CD8-positive, alpha-beta memory T cell (primary cell): ENCODE results near the gene PADI1. TPM values are rescaled to one million over a fixed set of nuclear protein-coding genes. Genes with fewer than 3 reads are reported as not detected.
A peak's percentile ranks its signal among the peaks of the same experiment; 100 is the strongest.

Experiments
- CTCF ChIA-PET: fragments of 350-600 bp; sonication (Branson Sonifier 250); formaldehyde crosslinking; loops from one replicate; lab custom pipeline; 2021; ENCODE audit warnings: antibody characterized with exemption; lab: Charles Lee
- POLR2A ChIA-PET: fragments of 350-600 bp; sonication (Branson Sonifier 250); formaldehyde crosslinking; loops from one replicate; lab custom pipeline; 2021; ENCODE audit warnings: antibody characterized with exemption; lab: Charles Lee
- DNase-seq, 5 donors: peaks; one replicate each; pipeline versions ENCODE4 v3.0.0 to v3.0.0-alpha.2; 2020 to 2022; ENCODE audit warnings: mixed read lengths in 1 of 5
- H3K27ac ChIP-seq: one replicate; pipeline ENCODE4 v1.7.0; 2013; ENCODE audit warnings: low read depth, mild to moderate bottlenecking, low read length, moderate library complexity
- H3K27me3 ChIP-seq: 2 replicates; pipeline ENCODE4 v1.7.0; 2013; ENCODE audit warnings: low read length, mild to moderate bottlenecking; ENCODE audit not compliant: insufficient read depth, poor library complexity, severe bottlenecking
- H3K36me3 ChIP-seq: 2 replicates; pipeline ENCODE4 v1.7.0; 2013; ENCODE audit warnings: mild to moderate bottlenecking, low read length, moderate library complexity; ENCODE audit not compliant: insufficient read depth
- H3K4me1 ChIP-seq: 2 replicates; pipeline ENCODE4 v1.7.0; 2013; ENCODE audit warnings: mild to moderate bottlenecking, low read length, moderate library complexity; ENCODE audit not compliant: insufficient read depth
- H3K4me3 ChIP-seq: 2 replicates; pipeline ENCODE4 v1.7.0; 2013; ENCODE audit warnings: mild to moderate bottlenecking, low read length
- H3K9me3 ChIP-seq: 2 replicates; pipeline ENCODE4 v1.7.0; 2013; ENCODE audit warnings: mild to moderate bottlenecking, low read length
- H3K27ac Mint-ChIP-seq, 8 donors: one replicate each; pipeline ENCODE4 v1.8.0; 2020 to 2021; ENCODE audit warnings: mixed read lengths in 8 of 8, mild to moderate bottlenecking in 6 of 8, inconsistent platforms in 3 of 8, moderate library complexity in 3 of 8
- H3K27me3 Mint-ChIP-seq, 2 donors: one replicate each; pipeline ENCODE4 v1.8.0; 2020 to 2021; ENCODE audit warnings: mixed read lengths in 2 of 2, mild to moderate bottlenecking in 1 of 2, moderate library complexity in 1 of 2
- H3K36me3 Mint-ChIP-seq, 3 donors: one replicate each; pipeline ENCODE4 v1.8.0; 2020 to 2021; ENCODE audit warnings: mixed read lengths in 3 of 3, inconsistent platforms in 1 of 3, mild to moderate bottlenecking in 1 of 3
- H3K4me1 Mint-ChIP-seq, 3 donors: one replicate each; pipeline ENCODE4 v1.8.0; 2020 to 2021; ENCODE audit warnings: mixed read lengths in 3 of 3, inconsistent platforms in 1 of 3, mild to moderate bottlenecking in 1 of 3
- H3K4me3 Mint-ChIP-seq, 7 donors: one replicate each; pipeline ENCODE4 v1.8.0; 2020 to 2021; ENCODE audit warnings: mixed read lengths in 7 of 7, mild to moderate bottlenecking in 6 of 7, moderate library complexity in 4 of 7, inconsistent platforms in 2 of 7
- H3K9me3 Mint-ChIP-seq, 5 donors: one replicate each; pipeline ENCODE4 v1.8.0; 2020 to 2022; ENCODE audit warnings: mixed read lengths in 5 of 5, mild to moderate bottlenecking in 3 of 5, moderate library complexity in 2 of 5, inconsistent platforms in 1 of 5
- polyA plus RNA-seq: library from polyadenylated mRNA; unstranded; fragments of 300-500 nt; fragmentation: Illumina TruSeq; gene quantifications from one replicate; pipeline ENCODE4 v1.2.3, GENCODE V29; 2021
- total RNA-seq, 2 experiments: library from RNA; stranded (reverse); gene quantifications; one replicate each; pipeline ENCODE4 v1.2.3, GENCODE V29; 2021

Gene PADI1
- total and polyA plus RNA-seq, 3 experiments from 2014 or later: not detected

GRCh38 chr1:17216078-17216477 is 11.2 kb downstream of the PADI1 start:
- CTCF ChIA-PET: interaction anchor here (1.2 kb wide), 1 partner anchor 10 kb away, joined by 4 read pairs; no protein-coding TSS in a partner anchor
- H3K4me1 Mint-ChIP-seq: peaks cover 24 to 34% (median 26%) of the 10 kb centered on the region in 3 donors
- peaks cover 20% of the 10 kb centered on the region for H3K27me3 ChIP-seq

GRCh38 chr1:17217607-17218006 is 12.7 kb downstream of the PADI1 start:
- Mint-ChIP-seq H3K36me3 (no peaks in the 10 kb centered on the region), H3K4me3 (no peak overlapping the region), H3K4me1 (peaks cover 10 to 20% (median 19%) of the 10 kb centered on the region in 3 donors), H3K27me3 (peaks cover 28 to 45% of the 10 kb centered on the region in 2 donors), H3K27ac (no peak overlapping the region), H3K9me3 (peaks cover 0 to 2% (median 0%) of the 10 kb centered on the region in 5 donors)
- H3K36me3 ChIP-seq: no peaks in the 10 kb centered on the region
- POLR2A ChIA-PET: interaction anchor here (0.6 kb wide), 1 partner anchor 91 kb away, joined by 6 read pairs; no protein-coding TSS in a partner anchor
- peaks cover 20% of the 10 kb centered on the region for H3K4me1 ChIP-seq
- H3K27ac ChIP-seq: no peak overlapping the region
- DNase-seq: no peak
- CTCF ChIA-PET: no interaction called here
- H3K4me3 ChIP-seq: no peak overlapping the region
- peaks cover 11% of the 10 kb centered on the region for H3K27me3 ChIP-seq
- no peaks in the 10 kb centered on the region for H3K9me3 ChIP-seq

More at GRCh38 chr1:17216078-17216477, 11.2 kb downstream of the PADI1 start:
- Mint-ChIP-seq H3K4me3 (no peak overlapping the region), H3K27me3 (peaks cover 34 to 49% of the 10 kb centered on the region in 2 donors), H3K36me3 (no peaks in the 10 kb centered on the region), H3K9me3 (peaks cover 0 to 2% (median 0%) of the 10 kb centered on the region in 5 donors), H3K27ac (no peak overlapping the region)
- no peaks in the 10 kb centered on the region for H3K36me3 ChIP-seq
- DNase-seq: no peak
- no peak overlapping the region for H3K4me3 ChIP-seq
- POLR2A ChIA-PET: no interaction called here
- H3K9me3 ChIP-seq: no peaks in the 10 kb centered on the region
- H3K27ac ChIP-seq: no peak overlapping the region
- peaks cover 35% of the 10 kb centered on the region for H3K4me1 ChIP-seq

GRCh38 chr1:17218939-17219338 is 14.0 kb downstream of the PADI1 start:
- ChIA-PET CTCF (no interaction called here), POLR2A (no interaction called here)
- H3K36me3 ChIP-seq: no peaks in the 10 kb centered on the region
- no peaks in the 10 kb centered on the region for H3K9me3 ChIP-seq
- Mint-ChIP-seq H3K27me3 (peaks cover 21 to 34% of the 10 kb centered on the region in 2 donors), H3K36me3 (no peaks in the 10 kb centered on the region), H3K27ac (no peak overlapping the region), H3K4me3 (no peak overlapping the region), H3K4me1 (peaks cover 0 to 7% (median 6%) of the 10 kb centered on the region in 3 donors), H3K9me3 (no peaks in the 10 kb centered on the region)
- H3K27ac ChIP-seq: no peak overlapping the region
- H3K4me3 ChIP-seq: no peak overlapping the region
- no peaks in the 10 kb centered on the region for H3K27me3 ChIP-seq
- no peak for DNase-seq
- H3K4me1 ChIP-seq: peaks cover 6% of the 10 kb centered on the region

- Histone ChIP-seq H3K4me1 (no peaks in the 10 kb centered on the region), H3K4me3 (no peak overlapping the region), H3K36me3 (no peaks in the 10 kb centered on the region), H3K27me3 (no peaks in the 10 kb centered on the region), H3K9me3 (no peaks in the 10 kb centered on the region), H3K27ac (no peak overlapping the region)
- no peaks in the 10 kb centered on the region for H3K36me3 Mint-ChIP-seq
- no peak overlapping the region for H3K27ac Mint-ChIP-seq
- H3K4me3 Mint-ChIP-seq: no peak overlapping the region
- POLR2A ChIA-PET: no interaction called here
- peaks cover 0 to under 1% (median 0%) of the 10 kb centered on the region in 3 donors for H3K4me1 Mint-ChIP-seq
- peaks cover 12 to 21% of the 10 kb centered on the region in 2 donors for H3K27me3 Mint-ChIP-seq
- CTCF ChIA-PET: no interaction called here
- H3K9me3 Mint-ChIP-seq: no peaks in the 10 kb centered on the region
- DNase-seq: no peak
Measured at GRCh38 chr1:17220287-17220686, 15.4 kb downstream of the PADI1 start.

GRCh38 chr1:17222557-17222956 is 17.6 kb downstream of the PADI1 start:
- H3K36me3 Mint-ChIP-seq: no peaks in the 10 kb centered on the region
- Histone ChIP-seq H3K9me3 (no peaks in the 10 kb centered on the region), H3K4me1 (no peaks in the 10 kb centered on the region), H3K27me3 (no peaks in the 10 kb centered on the region), H3K27ac (no peak overlapping the region), H3K36me3 (no peaks in the 10 kb centered on the region), H3K4me3 (no peak overlapping the region)
- no peak overlapping the region for H3K4me3 Mint-ChIP-seq
- no peak for DNase-seq
- H3K27ac Mint-ChIP-seq: no peak overlapping the region
- peaks cover 7 to 8% of the 10 kb centered on the region in 2 donors for H3K27me3 Mint-ChIP-seq
- no peaks in the 10 kb centered on the region for H3K9me3 Mint-ChIP-seq
- ChIA-PET CTCF (interaction anchor here (1.2 kb wide), 1 partner anchor 97 kb away, joined by 4 read pairs; no protein-coding TSS in a partner anchor), POLR2A (no interaction called here)
- H3K4me1 Mint-ChIP-seq: no peaks in the 10 kb centered on the region

- H3K9me3 ChIP-seq: no peaks in the 10 kb centered on the region
- peaks cover 5 to 7% of the 10 kb centered on the region in 2 donors for H3K27me3 Mint-ChIP-seq
- no peaks in the 10 kb centered on the region for H3K4me1 Mint-ChIP-seq
- H3K36me3 ChIP-seq: no peaks in the 10 kb centered on the region
- no peak overlapping the region for H3K4me3 Mint-ChIP-seq
- DNase-seq: no peak
- CTCF ChIA-PET: interaction anchor here (2.0 kb wide), 1 partner anchor 12 kb away, joined by 6 read pairs; no protein-coding TSS in a partner anchor
- H3K36me3 Mint-ChIP-seq: no peaks in the 10 kb centered on the region
- H3K4me3 ChIP-seq: no peak overlapping the region
- no peaks in the 10 kb centered on the region for H3K27me3 ChIP-seq
- no peaks in the 10 kb centered on the region for H3K9me3 Mint-ChIP-seq
- H3K27ac Mint-ChIP-seq: no peak overlapping the region
- POLR2A ChIA-PET: no interaction called here
- H3K4me1 ChIP-seq: no peaks in the 10 kb centered on the region
- H3K27ac ChIP-seq: no peak overlapping the region
Measured at GRCh38 chr1:17224434-17224833, 19.5 kb downstream of the PADI1 start.

- Histone ChIP-seq H3K36me3 (no peaks in the 10 kb centered on the region), H3K4me1 (no peaks in the 10 kb centered on the region), H3K9me3 (no peaks in the 10 kb centered on the region), H3K27ac (no peak overlapping the region), H3K4me3 (no peak overlapping the region), H3K27me3 (no peaks in the 10 kb centered on the region)
- Mint-ChIP-seq H3K36me3 (no peaks in the 10 kb centered on the region), H3K9me3 (no peaks in the 10 kb centered on the region), H3K4me1 (no peaks in the 10 kb centered on the region), H3K27me3 (peaks cover 5 to 7% of the 10 kb centered on the region in 2 donors), H3K27ac (no peak overlapping the region), H3K4me3 (no peak overlapping the region)
- CTCF ChIA-PET: interaction anchor here (1.6 to 2.0 kb wide), 2 partner anchors 9 to 12 kb away, joined by 4 to 6 read pairs; no protein-coding TSS in a partner anchor
- no peak for DNase-seq
- POLR2A ChIA-PET: no interaction called here
Measured at GRCh38 chr1:17225140-17225539, 20.2 kb downstream of the PADI1 start.

- ChIA-PET CTCF (no interaction called here), POLR2A (no interaction called here)
- peaks cover 3 to 6% of the 10 kb centered on the region in 2 donors for H3K27me3 Mint-ChIP-seq
- H3K9me3 ChIP-seq: no peaks in the 10 kb centered on the region
- H3K4me3 Mint-ChIP-seq: no peak overlapping the region
- H3K36me3 Mint-ChIP-seq: no peaks in the 10 kb centered on the region
- H3K4me1 ChIP-seq: no peaks in the 10 kb centered on the region
- no peak for DNase-seq
- H3K36me3 ChIP-seq: no peaks in the 10 kb centered on the region
- no peaks in the 10 kb centered on the region for H3K9me3 Mint-ChIP-seq
- peak overlapping the region in 1 of 8 donors; percentile 76 for H3K27ac Mint-ChIP-seq
- H3K27me3 ChIP-seq: no peaks in the 10 kb centered on the region
- no peak overlapping the region for H3K27ac ChIP-seq
- H3K4me1 Mint-ChIP-seq: no peaks in the 10 kb centered on the region
- H3K4me3 ChIP-seq: no peak overlapping the region
Measured at GRCh38 chr1:17227358-17227915, 22.5 kb downstream of the PADI1 start.
